ENCODE results near the gene JUND. TPM values are rescaled to one million over a fixed set of nuclear protein-coding genes. Genes with fewer than 3 reads are reported as not detected.

The JUND gene
- total and polyA plus RNA-seq, 4 donors: 12.8 to 103 (median 41.8) TPM

GRCh38 chr19:18313398-18313797, 32.0 kb upstream of the JUND start:
- 95% methylated on average over 3 of the region's 3 CpGs for WGBS
- Histone ChIP-seq H3K27ac (ENCODE audit: low read depth in 1 of 2, low read length in 2 of 2) (no peak overlapping the region), H3K4me3 (ENCODE audit: low read depth in 1 of 3, low read length in 3 of 3) (no peak overlapping the region), H3K36me3 (ENCODE audit: control insufficient read depth in 4 of 4, insufficient read depth in 3 of 4, low read depth in 1 of 4, low read length in 3 of 4) (peaks cover 0 to 3% (median under 1%) of the 10 kb centered on the region in 4 donors), H3K9ac (ENCODE audit: low read depth in 1 of 2, low read length in 2 of 2) (no peak overlapping the region), H3K4me1 (ENCODE audit: control insufficient read depth in 4 of 4, insufficient read depth in 4 of 4, low read length in 3 of 4) (peaks cover 6 to 33% (median 20%) of the 10 kb centered on the region in 4 donors), H3K9me3 (ENCODE audit: control insufficient read depth in 4 of 4, low read length in 3 of 4) (no peaks in the 10 kb centered on the region), H3K27me3 (ENCODE audit: control insufficient read depth in 4 of 4, insufficient read depth in 4 of 4, low read length in 3 of 4) (no peaks in the 10 kb centered on the region)
- TF ChIP-seq FOXA2 (IDR thresholded peaks at IDR 0.05) (no peak), SP1 (IDR thresholded peaks at IDR 0.05) (no peak), ZBTB33 (IDR thresholded peaks at IDR 0.05) (no peak), EGR1 (IDR thresholded peaks at IDR 0.05; ENCODE audit: low read depth in 2 of 2) (no peak), FOXA1 (IDR thresholded peaks at IDR 0.05) (no peak), YY1 (IDR thresholded peaks at IDR 0.05) (no peak), GABPA (IDR thresholded peaks at IDR 0.05 in 1 of 2, conservative IDR thresholded peaks at IDR 0.05 in 1 of 2) (no peak), RAD21 (IDR thresholded peaks at IDR 0.05) (no peak), HNF4A (conservative IDR thresholded peaks at IDR 0.05) (no peak)
- TF ChIP-seq, protein P1, sequence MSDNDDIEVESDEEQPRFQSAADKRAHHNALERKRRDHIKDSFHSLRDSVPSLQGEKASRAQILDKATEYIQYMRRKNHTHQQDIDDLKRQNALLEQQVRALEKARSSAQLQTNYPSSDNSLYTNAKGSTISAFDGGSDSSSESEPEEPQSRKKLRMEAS (IDR thresholded peaks at IDR 0.05): no peak
- DNase-seq (ENCODE audit: low spot score): no peak

- peaks cover 0 to 3% (median under 1%) of the 10 kb centered on the region in 4 donors for H3K36me3 ChIP-seq (ENCODE audit: control insufficient read depth in 4 of 4, insufficient read depth in 3 of 4, low read depth in 1 of 4, low read length in 3 of 4)
- TF ChIP-seq JUND (IDR thresholded peaks at IDR 0.05) (no peak), EGR1 (IDR thresholded peaks at IDR 0.05; ENCODE audit: low read depth in 2 of 2) (no peak), FOXA2 (IDR thresholded peaks at IDR 0.05) (no peak), GABPA (IDR thresholded peaks at IDR 0.05 in 1 of 2, conservative IDR thresholded peaks at IDR 0.05 in 1 of 2) (no peak), SP1 (IDR thresholded peaks at IDR 0.05) (peak; percentile 32), RAD21 (IDR thresholded peaks at IDR 0.05) (no peak), TAF1 (conservative IDR thresholded peaks at IDR 0.05) (no peak), ZBTB33 (IDR thresholded peaks at IDR 0.05) (no peak), RXRA (IDR thresholded peaks at IDR 0.05) (peak in 1 of 2 donors; percentile 67), HNF4A (conservative IDR thresholded peaks at IDR 0.05) (peak; percentile 44 to 87), NR2F2 (IDR thresholded peaks at IDR 0.05) (no peak)
- TF ChIP-seq, protein P2, sequence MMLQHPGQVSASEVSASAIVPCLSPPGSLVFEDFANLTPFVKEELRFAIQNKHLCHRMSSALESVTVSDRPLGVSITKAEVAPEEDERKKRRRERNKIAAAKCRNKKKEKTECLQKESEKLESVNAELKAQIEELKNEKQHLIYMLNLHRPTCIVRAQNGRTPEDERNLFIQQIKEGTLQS (IDR thresholded peaks at IDR 0.05): no peak
- TF ChIP-seq, protein P3, sequence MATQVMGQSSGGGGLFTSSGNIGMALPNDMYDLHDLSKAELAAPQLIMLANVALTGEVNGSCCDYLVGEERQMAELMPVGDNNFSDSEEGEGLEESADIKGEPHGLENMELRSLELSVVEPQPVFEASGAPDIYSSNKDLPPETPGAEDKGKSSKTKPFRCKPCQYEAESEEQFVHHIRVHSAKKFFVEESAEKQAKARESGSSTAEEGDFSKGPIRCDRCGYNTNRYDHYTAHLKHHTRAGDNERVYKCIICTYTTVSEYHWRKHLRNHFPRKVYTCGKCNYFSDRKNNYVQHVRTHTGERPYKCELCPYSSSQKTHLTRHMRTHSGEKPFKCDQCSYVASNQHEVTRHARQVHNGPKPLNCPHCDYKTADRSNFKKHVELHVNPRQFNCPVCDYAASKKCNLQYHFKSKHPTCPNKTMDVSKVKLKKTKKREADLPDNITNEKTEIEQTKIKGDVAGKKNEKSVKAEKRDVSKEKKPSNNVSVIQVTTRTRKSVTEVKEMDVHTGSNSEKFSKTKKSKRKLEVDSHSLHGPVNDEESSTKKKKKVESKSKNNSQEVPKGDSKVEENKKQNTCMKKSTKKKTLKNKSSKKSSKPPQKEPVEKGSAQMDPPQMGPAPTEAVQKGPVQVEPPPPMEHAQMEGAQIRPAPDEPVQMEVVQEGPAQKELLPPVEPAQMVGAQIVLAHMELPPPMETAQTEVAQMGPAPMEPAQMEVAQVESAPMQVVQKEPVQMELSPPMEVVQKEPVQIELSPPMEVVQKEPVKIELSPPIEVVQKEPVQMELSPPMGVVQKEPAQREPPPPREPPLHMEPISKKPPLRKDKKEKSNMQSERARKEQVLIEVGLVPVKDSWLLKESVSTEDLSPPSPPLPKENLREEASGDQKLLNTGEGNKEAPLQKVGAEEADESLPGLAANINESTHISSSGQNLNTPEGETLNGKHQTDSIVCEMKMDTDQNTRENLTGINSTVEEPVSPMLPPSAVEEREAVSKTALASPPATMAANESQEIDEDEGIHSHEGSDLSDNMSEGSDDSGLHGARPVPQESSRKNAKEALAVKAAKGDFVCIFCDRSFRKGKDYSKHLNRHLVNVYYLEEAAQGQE (IDR thresholded peaks at IDR 0.05): no peak
- DNase-seq (ENCODE audit: low spot score): no peak
- no peaks in the 10 kb centered on the region for H3K27me3 ChIP-seq (ENCODE audit: control insufficient read depth in 4 of 4, insufficient read depth in 4 of 4, low read length in 3 of 4)
- H3K4me1 ChIP-seq (ENCODE audit: control insufficient read depth in 4 of 4, insufficient read depth in 4 of 4, low read length in 3 of 4): peaks cover 6 to 33% (median 18%) of the 10 kb centered on the region in 4 donors
- H3K27ac ChIP-seq (ENCODE audit: low read depth in 1 of 2, low read length in 2 of 2): no peak overlapping the region
- 86% methylated on average over 11 of the region's 11 CpGs for WGBS
- H3K4me3 ChIP-seq (ENCODE audit: low read depth in 1 of 3, low read length in 3 of 3): no peak overlapping the region
- H3K9me3 ChIP-seq (ENCODE audit: control insufficient read depth in 4 of 4, low read length in 3 of 4): no peaks in the 10 kb centered on the region
- H3K9ac ChIP-seq (ENCODE audit: low read depth in 1 of 2, low read length in 2 of 2): no peak overlapping the region
These were observed 30.7 kb upstream of the JUND start for GRCh38 chr19:18312092-18312534.
